ENCODE data around the gene CD81. TPM values are rescaled to one million over a fixed set of nuclear protein-coding genes. Genes with fewer than 3 reads are reported as not detected.

The CD81 gene
- total and polyA plus RNA-seq, 7 donors: 75.9 to 155 (median 112) TPM

DNA sequence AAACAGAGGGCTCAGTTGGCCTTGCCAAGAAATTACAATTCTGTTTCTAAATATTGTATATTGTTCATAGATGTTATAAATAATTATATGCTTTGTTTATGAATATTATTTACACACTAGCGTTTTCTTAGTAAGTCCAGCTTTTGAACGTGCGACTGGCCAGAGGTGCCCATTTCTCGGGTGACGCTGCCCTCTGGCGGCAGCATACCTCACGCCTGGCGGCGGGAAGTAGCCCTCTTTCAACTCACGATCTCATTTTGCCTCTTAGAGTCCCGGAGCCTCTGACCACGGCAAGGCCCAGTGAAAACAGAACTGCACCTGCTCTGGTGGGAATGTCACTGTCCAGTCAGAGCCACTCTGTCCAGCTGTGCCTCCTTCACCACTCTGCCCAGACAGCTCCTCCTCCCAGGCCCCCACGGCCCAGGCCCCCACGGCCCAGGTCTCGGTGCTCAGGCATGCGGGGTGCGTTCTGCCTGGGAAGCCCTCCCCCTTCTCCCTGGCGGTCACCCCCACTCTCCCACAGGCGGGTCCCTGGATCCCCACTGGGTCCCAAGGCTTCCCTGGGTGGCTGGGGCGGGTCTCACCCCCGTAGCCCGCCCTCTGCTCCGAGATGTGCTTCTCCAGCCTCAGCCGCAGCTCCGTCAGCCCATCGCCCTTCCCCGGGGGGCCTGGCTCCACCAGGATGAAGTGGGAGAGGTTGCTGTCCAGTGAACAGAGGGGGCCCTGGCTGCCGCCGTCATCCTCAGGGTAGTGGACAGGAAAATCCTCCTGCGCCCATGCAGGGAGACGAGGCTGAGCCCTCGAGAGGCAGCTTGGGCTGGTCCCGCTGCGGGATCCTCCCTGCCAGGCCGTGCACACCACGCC is 42.8 kb downstream of the CD81 start:
- H3K36me3 ChIP-seq (ENCODE audit: insufficient read depth in 1 of 2, low read depth in 1 of 2): no peaks in the 10 kb centered on the region
- no peaks in the 10 kb centered on the region for H3K4me1 ChIP-seq
- peak; percentile 62 to 90 (median 80) for ATAC-seq
- peaks cover 0 to 6% (median 0%) of the 10 kb centered on the region in 3 donors for H3K27me3 ChIP-seq (ENCODE audit: insufficient read depth in 3 of 3, low read length in 2 of 3)
- 48 to 59% (median 52%) methylated on average over 28 to 36 of the region's 36 CpGs for WGBS, 3 donors
- no peak overlapping the region for H3K27ac ChIP-seq
- TF ChIP-seq, protein P1, sequence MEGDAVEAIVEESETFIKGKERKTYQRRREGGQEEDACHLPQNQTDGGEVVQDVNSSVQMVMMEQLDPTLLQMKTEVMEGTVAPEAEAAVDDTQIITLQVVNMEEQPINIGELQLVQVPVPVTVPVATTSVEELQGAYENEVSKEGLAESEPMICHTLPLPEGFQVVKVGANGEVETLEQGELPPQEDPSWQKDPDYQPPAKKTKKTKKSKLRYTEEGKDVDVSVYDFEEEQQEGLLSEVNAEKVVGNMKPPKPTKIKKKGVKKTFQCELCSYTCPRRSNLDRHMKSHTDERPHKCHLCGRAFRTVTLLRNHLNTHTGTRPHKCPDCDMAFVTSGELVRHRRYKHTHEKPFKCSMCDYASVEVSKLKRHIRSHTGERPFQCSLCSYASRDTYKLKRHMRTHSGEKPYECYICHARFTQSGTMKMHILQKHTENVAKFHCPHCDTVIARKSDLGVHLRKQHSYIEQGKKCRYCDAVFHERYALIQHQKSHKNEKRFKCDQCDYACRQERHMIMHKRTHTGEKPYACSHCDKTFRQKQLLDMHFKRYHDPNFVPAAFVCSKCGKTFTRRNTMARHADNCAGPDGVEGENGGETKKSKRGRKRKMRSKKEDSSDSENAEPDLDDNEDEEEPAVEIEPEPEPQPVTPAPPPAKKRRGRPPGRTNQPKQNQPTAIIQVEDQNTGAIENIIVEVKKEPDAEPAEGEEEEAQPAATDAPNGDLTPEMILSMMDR (IDR thresholded peaks at IDR 0.05): peak; percentile 76
- intact Hi-C loops (cut with DNase I): loop anchor here (1.0 to 10.0 kb wide), 5 partner anchors 114 to 475 kb away; partner anchors contain the start of gene INS (in 1 of the 2)
- H3K9me3 ChIP-seq: no peaks in the 10 kb centered on the region
- peak; percentile 74 to 86 for DNase-seq
- no peak overlapping the region for H3K4me3 ChIP-seq

DNA sequence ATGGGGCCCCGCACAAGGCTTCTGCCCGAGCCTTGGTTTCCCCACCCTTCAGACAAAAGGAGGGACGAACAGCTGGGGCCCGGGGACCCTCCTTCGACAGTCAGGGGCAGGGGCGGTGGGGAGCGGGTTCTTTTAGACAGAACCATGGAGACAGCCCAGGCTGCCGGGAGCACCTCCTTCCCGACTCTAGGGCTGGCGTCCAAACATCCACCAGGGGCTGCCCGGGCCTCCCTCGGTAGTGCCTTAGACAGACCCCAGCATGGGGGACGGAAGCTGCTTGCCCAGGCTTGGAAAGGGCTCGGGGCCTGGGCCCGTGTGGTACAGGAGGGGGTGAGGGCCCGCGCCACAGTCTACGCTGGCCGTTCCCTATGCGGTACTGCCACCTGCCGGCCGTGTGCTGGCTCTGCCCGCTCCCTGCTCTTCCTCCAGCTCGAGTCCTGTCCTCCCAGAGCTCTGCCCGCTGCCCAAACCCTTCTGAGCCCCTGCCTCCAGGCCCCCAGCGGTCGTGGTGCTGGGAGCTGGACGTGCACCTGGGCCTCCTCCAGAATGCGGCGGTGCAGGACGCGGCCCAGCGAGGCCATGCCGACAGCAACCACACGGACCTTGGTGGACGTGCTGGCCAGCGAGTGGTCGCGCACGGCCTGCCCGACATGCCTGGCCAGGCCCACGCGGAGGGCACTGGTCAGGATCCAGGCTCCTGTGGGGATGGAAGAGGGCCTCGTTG is 43.6 kb downstream of the CD81 start:
- Histone ChIP-seq H3K4me1 (no peaks in the 10 kb centered on the region), H3K27ac (no peak overlapping the region), H3K36me3 (ENCODE audit: insufficient read depth in 1 of 2, low read depth in 1 of 2) (no peaks in the 10 kb centered on the region), H3K9me3 (no peaks in the 10 kb centered on the region), H3K4me3 (no peak overlapping the region), H3K27me3 (ENCODE audit: insufficient read depth in 3 of 3, low read length in 2 of 3) (peaks cover 0 to 6% (median 0%) of the 10 kb centered on the region in 3 donors)
- TF ChIP-seq, protein P1 (IDR thresholded peaks at IDR 0.05): peak; percentile 94
- ATAC-seq: peak; percentile 92 to 98 (median 96)
- 19 to 26% (median 20%) methylated on average over 44 of the region's 44 CpGs for WGBS, 3 donors
- intact Hi-C loops (cut with DNase I): loop anchor here (1.0 to 10.0 kb wide), 5 partner anchors 114 to 474 kb away; no protein-coding TSS in a partner anchor
- peak; percentile 72 to 86 for DNase-seq

DNA sequence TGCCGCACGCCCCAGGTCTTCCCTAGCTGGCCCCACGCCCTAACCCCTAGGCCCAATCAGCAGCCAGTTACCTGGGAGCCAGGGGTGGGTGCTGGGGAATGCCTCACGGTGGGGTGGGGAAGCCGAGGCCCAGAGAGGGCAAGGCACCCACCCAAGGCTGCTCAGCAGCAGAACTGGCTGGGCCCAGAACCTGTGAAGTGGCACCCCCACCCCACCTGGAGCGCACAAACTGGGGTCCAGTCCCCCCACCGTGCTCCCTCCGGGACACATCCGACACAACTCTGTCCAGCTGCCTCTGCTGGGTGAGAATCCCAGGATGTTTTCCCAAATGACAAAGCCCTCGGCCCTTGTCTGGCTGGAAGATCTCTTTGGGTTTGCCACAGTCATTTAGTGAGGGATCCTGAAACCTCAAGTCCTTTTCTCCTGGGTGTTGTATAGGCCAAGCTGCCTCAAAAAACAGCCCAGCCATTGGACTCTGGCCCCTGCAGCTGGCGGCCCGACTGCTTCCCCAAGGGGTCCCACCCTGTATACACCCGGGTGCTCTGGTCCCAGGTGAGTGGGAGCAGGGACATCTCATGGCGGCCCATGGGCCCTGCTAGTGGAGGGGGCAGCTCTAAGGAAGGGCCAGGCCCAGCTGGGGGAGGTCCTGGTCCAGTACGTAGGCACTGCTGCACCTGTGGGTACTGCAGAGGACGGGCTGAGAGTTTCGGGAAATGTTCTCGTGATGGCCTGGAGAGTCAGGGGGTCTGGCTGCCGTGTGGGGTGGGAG is 44.3 kb downstream of the CD81 start:
- Histone ChIP-seq H3K4me3 (no peak overlapping the region), H3K27me3 (ENCODE audit: insufficient read depth in 3 of 3, low read length in 2 of 3) (peaks cover 0 to 6% (median 2%) of the 10 kb centered on the region in 3 donors), H3K27ac (no peak overlapping the region), H3K36me3 (ENCODE audit: insufficient read depth in 1 of 2, low read depth in 1 of 2) (no peaks in the 10 kb centered on the region), H3K9me3 (no peaks in the 10 kb centered on the region), H3K4me1 (no peaks in the 10 kb centered on the region)
- 64 to 70% (median 67%) methylated on average over 18 to 19 of the region's 19 CpGs for WGBS, 3 donors
- no peak for ATAC-seq
- DNase-seq: peak in 1 of 2 donors; percentile 45
- TF ChIP-seq, protein P1 (IDR thresholded peaks at IDR 0.05): no peak
- intact Hi-C loops (cut with DNase I): loop anchor here (1.0 to 10.0 kb wide), 3 partner anchors 224 to 473 kb away; no protein-coding TSS in a partner anchor

DNA sequence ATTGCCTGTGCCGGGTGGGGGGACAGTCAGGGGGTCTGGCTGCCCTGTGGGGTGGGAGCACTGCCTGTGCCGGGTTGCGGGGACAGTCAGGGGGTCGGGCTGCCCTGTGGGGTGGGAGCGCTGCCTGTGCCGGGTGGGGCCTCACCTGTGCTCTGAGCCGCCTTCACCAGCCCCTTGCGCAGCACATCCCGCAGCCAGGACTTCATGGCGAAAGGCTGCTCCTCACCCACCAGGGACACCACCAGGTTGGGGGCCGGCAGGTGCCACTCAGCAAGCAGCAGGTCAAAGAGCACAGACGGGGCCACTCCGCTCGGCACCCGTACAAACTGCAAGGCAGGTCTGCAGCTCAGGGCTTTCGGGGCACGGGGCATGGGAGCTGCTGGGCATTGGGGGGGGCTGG is 44.9 kb downstream of the CD81 start:
- Histone ChIP-seq H3K4me1 (no peaks in the 10 kb centered on the region), H3K4me3 (no peak overlapping the region), H3K36me3 (ENCODE audit: insufficient read depth in 1 of 2, low read depth in 1 of 2) (no peaks in the 10 kb centered on the region), H3K9me3 (no peaks in the 10 kb centered on the region), H3K27ac (no peak overlapping the region), H3K27me3 (ENCODE audit: insufficient read depth in 3 of 3, low read length in 2 of 3) (peaks cover 0 to 6% (median 2%) of the 10 kb centered on the region in 3 donors)
- intact Hi-C loops (cut with DNase I): loop anchor here (1.0 to 10.0 kb wide), 3 partner anchors 225 to 473 kb away; no protein-coding TSS in a partner anchor
- TF ChIP-seq, protein P1 (IDR thresholded peaks at IDR 0.05): no peak
- DNase-seq: peak in 1 of 2 donors; percentile 48
- WGBS, 3 donors: 83 to 88% (median 85%) methylated on average over 17 of the region's 17 CpGs
- ATAC-seq: no peak
